IPS-18a (cell line): ENCODE results near the gene SPINT2.

Source experiments
- H3K27ac ChIP-seq: one replicate; pipeline ENCODE4 v1.5.1; 2013; ENCODE audit warnings: low read length
- H3K27me3 ChIP-seq: one replicate; pipeline ENCODE4 v1.6.1; 2013; ENCODE audit warnings: mild to moderate bottlenecking, low read length; ENCODE audit not compliant: control insufficient read depth, insufficient read depth
- H3K36me3 ChIP-seq: one replicate; pipeline ENCODE4 v1.6.1; 2013; ENCODE audit warnings: low read depth, low read length; ENCODE audit not compliant: control insufficient read depth
- H3K4me1 ChIP-seq: one replicate; pipeline ENCODE4 v1.6.1; 2013; ENCODE audit warnings: low read depth, low read length; ENCODE audit not compliant: control insufficient read depth
- H3K4me3 ChIP-seq: one replicate; pipeline ENCODE4 v1.5.1; 2013; ENCODE audit warnings: low read length
- H3K9ac ChIP-seq: one replicate; pipeline ENCODE4 v1.6.1; 2013; ENCODE audit warnings: mild to moderate bottlenecking, low read length, moderate library complexity
- H3K9me3 ChIP-seq: one replicate; pipeline ENCODE4 v1.6.1; 2013; ENCODE audit warnings: low read depth, low read length; ENCODE audit not compliant: control insufficient read depth

The SPINT2 gene

GRCh38 chr19:38288123-38288855 is 23.9 kb downstream of the SPINT2 start:
- no peak overlapping the region for H3K4me3 ChIP-seq
- H3K27ac ChIP-seq, result no peak overlapping the region
- H3K4me1 ChIP-seq, result no peaks in the 10 kb centered on the region
- H3K9me3 ChIP-seq, result no peaks in the 10 kb centered on the region
- H3K36me3 ChIP-seq, result peaks cover 68% of the 10 kb centered on the region
- no peaks in the 10 kb centered on the region for H3K27me3 ChIP-seq
- H3K9ac ChIP-seq, result no peak overlapping the region

GRCh38 chr19:38289955-38290354 is 25.6 kb downstream of the SPINT2 start:
- Histone ChIP-seq H3K9me3 (no peaks in the 10 kb centered on the region), H3K27ac (no peak overlapping the region), H3K27me3 (no peaks in the 10 kb centered on the region), H3K4me1 (no peaks in the 10 kb centered on the region), H3K36me3 (peaks cover 59% of the 10 kb centered on the region), H3K9ac (no peak overlapping the region), H3K4me3 (no peak overlapping the region)

GRCh38 chr19:38290631-38291147 is 26.3 kb downstream of the SPINT2 start:
- no peak overlapping the region for H3K27ac ChIP-seq
- H3K9me3 ChIP-seq, result no peaks in the 10 kb centered on the region
- peaks cover 56% of the 10 kb centered on the region for H3K36me3 ChIP-seq
- no peak overlapping the region for H3K9ac ChIP-seq
- no peak overlapping the region for H3K4me3 ChIP-seq
- no peaks in the 10 kb centered on the region for H3K27me3 ChIP-seq
- no peaks in the 10 kb centered on the region for H3K4me1 ChIP-seq

- Histone ChIP-seq H3K9me3 (no peaks in the 10 kb centered on the region), H3K4me3 (no peak overlapping the region), H3K27me3 (no peaks in the 10 kb centered on the region), H3K9ac (no peak overlapping the region), H3K27ac (no peak overlapping the region), H3K4me1 (no peaks in the 10 kb centered on the region), H3K36me3 (peaks cover 51% of the 10 kb centered on the region)
Observed at GRCh38 chr19:38291855-38292254, 27.5 kb downstream of the SPINT2 start.

GRCh38 chr19:38293281-38293680 is 28.9 kb downstream of the SPINT2 start:
- Histone ChIP-seq H3K27me3 (no peaks in the 10 kb centered on the region), H3K4me3 (no peak overlapping the region), H3K27ac (no peak overlapping the region), H3K9ac (no peak overlapping the region), H3K36me3 (peaks cover 42% of the 10 kb centered on the region), H3K9me3 (no peaks in the 10 kb centered on the region), H3K4me1 (no peaks in the 10 kb centered on the region)

- no peak overlapping the region for H3K27ac ChIP-seq
- no peaks in the 10 kb centered on the region for H3K4me1 ChIP-seq
- H3K27me3 ChIP-seq, result no peaks in the 10 kb centered on the region
- no peak overlapping the region for H3K4me3 ChIP-seq
- H3K36me3 ChIP-seq, result peaks cover 34% of the 10 kb centered on the region
- no peaks in the 10 kb centered on the region for H3K9me3 ChIP-seq
- H3K9ac ChIP-seq, result no peak overlapping the region
Observed at GRCh38 chr19:38294090-38294489, 29.7 kb downstream of the SPINT2 start.

GRCh38 chr19:38298821-38299680 is 34.7 kb downstream of the SPINT2 start:
- Histone ChIP-seq H3K4me1 (no peaks in the 10 kb centered on the region), H3K4me3 (no peak overlapping the region), H3K36me3 (no peaks in the 10 kb centered on the region), H3K9ac (no peak overlapping the region), H3K27ac (no peak overlapping the region), H3K27me3 (no peaks in the 10 kb centered on the region), H3K9me3 (no peaks in the 10 kb centered on the region)

- no peak within 1 kb of the TSS for H3K27ac ChIP-seq
- H3K9me3 ChIP-seq, result no peaks in the 10 kb centered on the region
- H3K9ac ChIP-seq, result no peak within 1 kb of the TSS
- peaks cover 4% of the 10 kb centered on the region for H3K36me3 ChIP-seq
- no peaks in the 10 kb centered on the region for H3K27me3 ChIP-seq
- peak within 1 kb of the TSS; percentile 20 for H3K4me3 ChIP-seq
- peaks cover 5% of the 10 kb centered on the region for H3K4me1 ChIP-seq
Observed at GRCh38 chr19:38303517-38304351, 39.4 kb downstream of the SPINT2 start, which contains the start of gene C19orf33. TSS of gene C19orf33 (plus strand) at chr19:38304251. CDS start at chr19:38304262, 11 bp downstream.

GRCh38 chr19:38304352-38304865 is 40.0 kb downstream of the SPINT2 start:
- H3K4me3 ChIP-seq, result peak overlapping the region; percentile 20

GRCh38 chr19:38304866-38305429 is 40.6 kb downstream of the SPINT2 start:
- Histone ChIP-seq H3K9ac (no peak overlapping the region), H3K4me1 (peaks cover 5% of the 10 kb centered on the region), H3K27me3 (no peaks in the 10 kb centered on the region), H3K36me3 (peaks cover 4% of the 10 kb centered on the region), H3K9me3 (no peaks in the 10 kb centered on the region), H3K27ac (no peak overlapping the region), H3K4me3 (peak overlapping the region; percentile 20)

More at GRCh38 chr19:38304352-38304865, 40.0 kb downstream of the SPINT2 start:
- Histone ChIP-seq H3K27me3 (no peaks in the 10 kb centered on the region), H3K36me3 (peaks cover 4% of the 10 kb centered on the region), H3K27ac (no peak overlapping the region), H3K4me1 (peaks cover 5% of the 10 kb centered on the region), H3K9ac (no peak overlapping the region), H3K9me3 (no peaks in the 10 kb centered on the region)
